Lung (tissue), 16 donors: ENCODE measurements around the gene MYD88. TPM values are rescaled to one million over a fixed set of nuclear protein-coding genes. Genes with fewer than 3 reads are reported as not detected.

ENCODE experiments used
- ATAC-seq: fragments of 200-7000 bp; cut with Tn5 transposase; one replicate; pipeline ENCODE4 v1.9.1; 2020; ENCODE audit warnings: moderate number of reproducible peaks; ENCODE audit not compliant: insufficient read depth, low FRiP score
- DNase-seq, 3 donors: peaks; one replicate each; pipeline ENCODE4 v3.0.0-alpha.2; 2013 to 2017
- H3K27ac ChIP-seq, 2 donors: one replicate each; pipeline ENCODE4 v1.5.1; 2013; ENCODE audit warnings: mild to moderate bottlenecking in 2 of 2, moderate library complexity in 2 of 2, control low read depth in 1 of 2, inconsistent platforms in 1 of 2, low read depth in 1 of 2, low read length in 1 of 2
- H3K27me3 ChIP-seq, 3 donors: one replicate each; pipeline ENCODE4 v1.5.1; 2013; ENCODE audit warnings: low read length in 2 of 3; ENCODE audit not compliant: control insufficient read depth in 3 of 3, insufficient read depth in 3 of 3
- H3K36me3 ChIP-seq, 4 donors: one replicate each; pipeline ENCODE4 v1.5.1; 2013; ENCODE audit warnings: low read length in 4 of 4, mild to moderate bottlenecking in 1 of 4, moderate library complexity in 1 of 4; ENCODE audit not compliant: control insufficient read depth in 4 of 4, insufficient read depth in 4 of 4
- H3K4me1 ChIP-seq, 5 donors: one replicate each; pipeline ENCODE4 v1.5.1; 2013; ENCODE audit warnings: low read length in 5 of 5, mild to moderate bottlenecking in 2 of 5, moderate library complexity in 1 of 5; ENCODE audit not compliant: control insufficient read depth in 5 of 5, insufficient read depth in 5 of 5
- H3K4me3 ChIP-seq: one replicate; pipeline ENCODE4 v1.5.1; 2013; ENCODE audit warnings: mild to moderate bottlenecking, control low read depth, moderate library complexity
- H3K9ac ChIP-seq, 2 donors: one replicate each; pipeline ENCODE4 v1.5.1; 2013; ENCODE audit warnings: low read length in 2 of 2, control low read depth in 1 of 2; ENCODE audit not compliant: insufficient read depth in 1 of 2
- H3K9me3 ChIP-seq, 4 donors: one replicate each; pipeline ENCODE4 v1.5.1; 2013; ENCODE audit warnings: low read length in 3 of 4, mild to moderate bottlenecking in 1 of 4, moderate library complexity in 1 of 4; ENCODE audit not compliant: control insufficient read depth in 4 of 4, insufficient read depth in 3 of 4
- CTCF ChIP-seq: IDR thresholded peaks from 2 replicates; pipeline ENCODE4 v1.5.1; 2012; ENCODE audit warnings: mild to moderate bottlenecking; ENCODE audit errors: control extremely low read depth, extremely low read depth
- WGBS, 2 donors: extraction: QIAGEN DNeasy Blood & Tissue Kit; methylation state at CpG; one replicate each; pipeline ENCODE4 v1.1.7; 2013; 5-methylcytosine and 5-hydroxymethylcytosine counted together
- long read RNA-seq, 5 donors: transcript quantifications; one replicate each; lab custom pipeline, GENCODE V29; 2026
- polyA plus RNA-seq, 2 donors: library from polyadenylated mRNA; stranded (reverse); fragments of 200-250 nt; gene quantifications; one replicate each; pipeline ENCODE4 v1.2.1, GENCODE V29; 2013
- total RNA-seq, 2 donors: library from RNA; depleted of rRNA in 1 of 2; stranded (reverse); fragments of >200 nt in 1 of 2; gene quantifications; one replicate each; pipeline ENCODE4 v1.2.1, GENCODE V29; 2014 to 2021
- donor health status: control.
- donor health status: control.
- donor health status: Bipolar disorder and iron deficiency.
- donor health status: healthy.
- donor health status: DM: yes; HTN: yes; CAD: no.

MYD88 gene
- 10 to 100 TPM; 35.4 to 85.3 TPM for total RNA-seq
- polyA plus RNA-seq: 100 to 1,000 TPM in 1 of 2 donors, 10 to 100 TPM in 1; 32.5 to 145 TPM
- long read RNA-seq, donor 1, transcript MYD88-201 (5 exons, 2,850 nt): major isoform, 17 of 21 reads
- long read RNA-seq, donor 1, partial matches to known transcripts: 0 of 21 reads
- long read RNA-seq, donor 1, other reads (novel, unspliced or antisense): 0 of 21 reads
- long read RNA-seq, donor 2, transcript MYD88-201 (5 exons, 2,850 nt): major isoform, 8 of 8 reads
- long read RNA-seq, donor 2, partial matches to known transcripts: 0 of 8 reads
- long read RNA-seq, donor 2, other reads (novel, unspliced or antisense): 0 of 8 reads
- long read RNA-seq, donor 3, transcript MYD88-201 (5 exons, 2,850 nt): major isoform, 9 of 27 reads
- long read RNA-seq, donor 3, partial matches to known transcripts: 16 of 27 reads
- long read RNA-seq, donor 3, other reads (novel, unspliced or antisense): 0 of 27 reads
- long read RNA-seq, donor 4, partial matches to known transcripts: 5 of 8 reads
- long read RNA-seq, donor 4, other reads (novel, unspliced or antisense): 0 of 8 reads
- long read RNA-seq, donor 5, transcript MYD88-201 (5 exons, 2,850 nt): major isoform, 14 of 21 reads
- long read RNA-seq, donor 5, partial matches to known transcripts: 0 of 21 reads
- long read RNA-seq, donor 5, other reads (novel, unspliced or antisense): 0 of 21 reads

- H3K9ac ChIP-seq: peak within 1 kb of the TSS; percentile 79 to 88
- TF ChIP-seq CTCF: no peak
- ATAC-seq (peak; percentile 48), DNase-seq (peak; percentile 73 to 80 (median 77))
- peak within 1 kb of the TSS; percentile 92 to 97 for H3K27ac ChIP-seq
- peaks cover 0 to 27% (median 17%) of the 10 kb centered on the region in 4 donors for H3K36me3 ChIP-seq
- no peaks in the 10 kb centered on the region for H3K9me3 ChIP-seq
- H3K27me3 ChIP-seq: no peaks in the 10 kb centered on the region
- H3K4me1 ChIP-seq: peaks cover 0 to 36% (median 15%) of the 10 kb centered on the region in 5 donors
- 0 to 1% methylated on average over 61 to 65 of the region's 65 CpGs for whole genome bisulfite sequencing, 2 donors
- peak within 1 kb of the TSS; percentile 84 for H3K4me3 ChIP-seq
Measured at GRCh38 chr3:38138349-38139190, at the start of gene MYD88. MYD88 (plus strand) TSS chr3:38138661; CDS start chr3:38138701, 40 bp downstream.

GRCh38 chr3:38089163-38089562, 49.3 kb upstream of the MYD88 start:
- no peaks in the 10 kb centered on the region for H3K27me3 ChIP-seq
- DNase-seq (no peak), ATAC-seq (no peak)
- H3K4me1 ChIP-seq: no peaks in the 10 kb centered on the region
- 58 to 60% methylated on average over 2 of the region's 2 CpGs for WGBS, 2 donors
- H3K27ac ChIP-seq: no peak overlapping the region
- no peak for TF ChIP-seq CTCF
- peaks cover 0 to 3% (median 1%) of the 10 kb centered on the region in 4 donors for H3K9me3 ChIP-seq
- H3K36me3 ChIP-seq: peaks cover 0 to 3% (median 1%) of the 10 kb centered on the region in 4 donors
- no peak overlapping the region for H3K9ac ChIP-seq
- no peak overlapping the region for H3K4me3 ChIP-seq

- no peaks in the 10 kb centered on the region for H3K4me1 ChIP-seq
- no peaks in the 10 kb centered on the region for H3K9me3 ChIP-seq
- H3K9ac ChIP-seq: no peak overlapping the region
- 91 to 96% methylated on average over 3 of the region's 3 CpGs for WGBS, 2 donors
- ATAC-seq: no peak
- H3K4me3 ChIP-seq: no peak overlapping the region
- H3K27me3 ChIP-seq: no peaks in the 10 kb centered on the region
- no peak for TF ChIP-seq CTCF
- H3K27ac ChIP-seq: no peak overlapping the region
- DNase-seq: no peak
- no peaks in the 10 kb centered on the region for H3K36me3 ChIP-seq
Measured at GRCh38 chr3:38090453-38090852, 48.0 kb upstream of the MYD88 start.
